ENCODE data around the gene NFATC2.

Gene NFATC2

GRCh38 chr20:51388756-51389542 is 153.6 kb downstream of the NFATC2 start:
- no peak for DNase-seq (ENCODE audit: low spot score)

GRCh38 chr20:51388227-51388626 is 154.3 kb downstream of the NFATC2 start:
- no peak for DNase-seq (ENCODE audit: low spot score)

- no peak for DNase-seq (ENCODE audit: low spot score)
Observed at GRCh38 chr20:51387125-51387875, 155.2 kb downstream of the NFATC2 start.

GRCh38 chr20:51386586-51386985 is 155.9 kb downstream of the NFATC2 start:
- DNase-seq (ENCODE audit: low spot score), result no peak

GRCh38 chr20:51385646-51386530 is 156.6 kb downstream of the NFATC2 start:
- peak; percentile 52 for DNase-seq (ENCODE audit: low spot score)

- no peak for DNase-seq (ENCODE audit: low spot score)
Observed at GRCh38 chr20:51384875-51385274, 157.6 kb downstream of the NFATC2 start.

- DNase-seq (ENCODE audit: low spot score), result no peak
Observed at GRCh38 chr20:51383891-51384510, 158.5 kb downstream of the NFATC2 start.

GRCh38 chr20:51382986-51383821 is 159.3 kb downstream of the NFATC2 start:
- DNase-seq (ENCODE audit: low spot score), result no peak

- DNase-seq (ENCODE audit: low spot score), result no peak
Observed at GRCh38 chr20:51382111-51382985, 160.2 kb downstream of the NFATC2 start.

GRCh38 chr20:51381557-51381956 is 161.0 kb downstream of the NFATC2 start:
- no peak for DNase-seq (ENCODE audit: low spot score)

GRCh38 chr20:51380401-51381385 is 161.8 kb downstream of the NFATC2 start:
- no peak for DNase-seq (ENCODE audit: low spot score)

- no peak for DNase-seq (ENCODE audit: low spot score)
Observed at GRCh38 chr20:51379601-51380341, 162.7 kb downstream of the NFATC2 start.

- DNase-seq (ENCODE audit: low spot score), result no peak
Observed at GRCh38 chr20:51378171-51378928, 164.2 kb downstream of the NFATC2 start.

GRCh38 chr20:51377132-51377531 is 165.4 kb downstream of the NFATC2 start:
- DNase-seq (ENCODE audit: low spot score), result no peak

- no peak for DNase-seq (ENCODE audit: low spot score)
Observed at GRCh38 chr20:51376111-51376510, 166.4 kb downstream of the NFATC2 start.

- DNase-seq (ENCODE audit: low spot score), result no peak
Observed at GRCh38 chr20:51375561-51375960, 167.0 kb downstream of the NFATC2 start.

GRCh38 chr20:51374961-51375360 is 167.6 kb downstream of the NFATC2 start:
- no peak for DNase-seq (ENCODE audit: low spot score)

Data from SW480 (cell line).